NCI-H1105 (cell line): ENCODE data around the gene TLR2.

Experiments used
- DNase-seq: peaks from one replicate; lab custom pipeline; 2025; lab: John Stamatoyannopoulos, UW

Gene TLR2

GRCh38 chr4:153731239-153731638 is 47.2 kb downstream of the TLR2 start:
- DNase-seq, result no peak

GRCh38 chr4:153733751-153734448 is 49.8 kb downstream of the TLR2 start:
- no peak for DNase-seq

DNA sequence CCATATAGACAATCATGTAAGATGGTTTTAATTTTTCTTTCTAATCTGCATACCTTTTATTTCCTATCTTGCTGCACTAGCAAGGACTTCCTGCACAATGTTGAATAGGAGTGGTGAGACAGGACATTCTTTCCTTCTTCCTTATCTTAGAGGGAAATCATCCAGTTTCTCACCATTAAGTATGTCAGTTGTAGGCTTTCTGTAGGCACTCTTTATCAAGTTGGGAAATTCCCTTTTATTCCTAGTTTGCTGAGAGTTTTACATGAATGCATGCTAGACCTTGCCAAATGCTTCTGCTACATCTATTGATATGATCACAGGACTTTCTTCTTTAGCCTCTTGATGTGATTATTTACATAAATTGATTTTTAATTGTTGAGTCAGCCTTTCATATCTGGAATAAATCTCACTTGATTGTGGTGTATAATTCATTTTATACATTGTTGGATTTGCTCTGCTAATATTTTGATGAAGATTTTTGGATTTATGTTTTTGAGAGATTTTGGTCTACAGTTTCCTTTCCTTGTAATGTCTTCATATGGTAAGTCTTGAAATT is 51.9 kb downstream of the TLR2 start:
- no peak for DNase-seq

DNA sequence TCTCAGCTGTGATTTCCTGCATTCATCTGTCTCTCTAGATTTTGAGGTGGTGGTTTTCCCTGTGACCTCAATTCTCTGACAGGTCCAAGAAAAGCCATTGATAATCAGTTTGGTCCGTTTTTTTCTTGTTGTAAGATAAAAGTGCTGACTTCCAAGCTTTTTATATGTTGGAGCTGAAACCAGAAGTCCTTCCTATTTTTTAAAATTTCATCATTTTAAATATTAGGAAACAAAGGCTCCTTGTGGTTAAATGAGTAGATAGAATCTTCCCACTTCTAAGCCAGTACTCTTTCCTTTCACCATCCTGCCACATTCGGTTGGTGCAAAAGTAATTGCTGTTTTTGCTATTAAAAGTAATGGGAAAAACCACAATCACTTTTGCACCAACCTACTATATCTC is 57.5 kb downstream of the TLR2 start:
- no peak for DNase-seq

DNA sequence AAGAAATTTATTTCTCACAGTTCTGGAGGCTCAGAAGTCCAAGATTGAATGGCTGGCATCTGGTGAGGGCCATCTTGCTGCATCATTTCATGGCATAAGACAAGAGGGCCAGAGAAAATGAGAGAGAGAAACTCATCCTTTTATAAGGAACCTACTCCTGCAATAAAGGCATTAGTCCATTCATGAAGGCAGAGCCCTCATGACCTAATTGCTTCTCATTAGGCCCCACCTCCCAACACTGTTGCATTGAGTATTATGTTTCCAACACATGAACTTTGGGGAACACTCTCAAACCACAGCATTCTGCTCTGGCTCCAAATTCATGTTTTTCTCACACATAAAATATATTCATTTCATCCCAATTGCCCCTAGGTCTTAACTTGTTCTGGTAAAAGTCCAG is 61.6 kb downstream of the TLR2 start:
- no peak for DNase-seq

GRCh38 chr4:153747406-153747955 is 63.4 kb downstream of the TLR2 start:
- DNase-seq, result no peak

DNA sequence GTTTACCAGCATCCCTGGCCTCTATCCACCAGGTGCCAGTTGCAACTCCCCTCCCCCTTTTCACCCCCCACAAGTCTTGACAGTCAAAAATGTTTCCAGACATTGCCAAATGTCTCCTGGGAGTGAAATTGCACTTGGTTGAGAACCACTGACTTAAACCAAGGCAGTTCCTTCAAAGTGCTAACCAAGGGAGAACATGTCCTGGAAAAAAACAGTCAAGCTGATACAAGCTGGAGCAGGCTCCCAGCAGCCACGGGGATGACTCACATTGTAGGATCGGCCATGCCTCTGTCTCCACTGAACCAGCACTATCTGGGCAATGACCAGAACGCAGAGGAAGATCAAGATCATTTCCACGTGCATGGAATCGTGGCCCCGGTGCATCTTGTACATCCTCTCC is 64.3 kb downstream of the TLR2 start:
- no peak for DNase-seq

DNA sequence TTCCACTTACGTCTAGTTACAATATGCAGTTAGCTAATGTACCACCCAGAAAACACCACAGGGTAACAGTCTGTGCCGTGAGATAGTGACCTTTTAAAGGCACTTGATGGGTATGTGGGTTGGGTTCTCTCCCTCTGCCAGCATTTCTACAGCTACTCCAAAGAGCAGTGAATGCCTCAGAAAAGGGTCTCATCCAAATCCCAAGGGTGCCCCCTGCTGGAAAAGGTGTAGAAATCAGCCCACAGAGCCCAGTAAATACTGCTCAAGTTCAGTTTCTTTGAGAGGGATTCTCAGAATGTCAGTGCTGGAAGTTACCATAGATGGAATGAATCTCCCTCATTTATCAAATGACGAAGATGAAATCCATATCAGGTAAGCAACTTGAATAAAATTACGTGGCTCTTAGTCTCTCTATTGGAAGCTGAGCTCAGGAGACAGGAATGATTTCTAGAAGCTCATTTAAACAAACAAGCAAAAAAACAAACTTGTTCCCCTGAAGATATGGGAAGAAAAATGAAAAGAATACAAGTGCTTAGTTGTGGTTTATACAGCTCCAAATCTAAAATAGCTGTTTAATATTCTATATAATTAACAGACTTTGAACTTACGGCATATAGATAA is 66.2 kb downstream of the TLR2 start:
- peak; percentile 41 for DNase-seq

DNA sequence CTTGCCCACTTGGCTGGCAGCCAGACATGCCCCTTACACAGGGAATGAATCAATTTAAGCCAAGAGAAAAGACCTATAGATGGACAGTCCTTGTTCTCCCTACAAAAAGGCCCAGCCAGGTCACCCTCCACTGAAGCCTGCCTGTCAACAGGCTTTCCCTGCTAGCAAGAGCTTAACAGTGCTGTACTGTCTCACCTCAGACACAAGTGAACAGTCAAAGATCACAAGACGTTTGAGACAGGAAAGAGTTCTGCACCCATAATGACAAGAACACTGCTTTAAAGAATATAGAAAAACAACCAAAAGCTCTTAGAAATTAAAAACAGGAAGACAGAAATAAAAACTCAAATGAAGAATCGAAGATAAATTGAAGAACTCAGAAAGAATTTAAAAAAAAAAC is 71.1 kb downstream of the TLR2 start:
- no peak for DNase-seq
